T-cell (primary cell): Measurements from ENCODE around the gene SDK2. TPM values are rescaled to one million over a fixed set of nuclear protein-coding genes. Genes with fewer than 3 reads are reported as not detected.
"Not testable (repeated sequence)": the region's sequence is repeated elsewhere in the genome, so short reads cannot be mapped to it uniquely, and the experiment has no call there.

ENCODE experiments used
- ATAC-seq, 4 experiments: fragments of 200-7000 bp in 3 of 4; fragments of 150-1000 bp in 1 of 4; cut with Tn5 transposase; replicated peaks in 1 of 4; 1 replicate in 3 of 4; 2 replicates in 1 of 4; pipeline ENCODE4 v1.10.0; 2021; ENCODE audit warnings: moderate library complexity in 3 of 4, mild to moderate bottlenecking in 2 of 4, moderate number of reproducible peaks in 1 of 4
- CTCF ChIA-PET, 2 donors: fragments of 300-600 bp; sonication (Branson Sonifier 250); formaldehyde crosslinking; loops; one replicate each; lab custom pipeline; 2022; ENCODE audit warnings: antibody characterized with exemption in 2 of 2; lab: Charles Lee
- POLR2A ChIA-PET, 2 donors: fragments of 300-600 bp; sonication (Branson Sonifier 250); formaldehyde crosslinking; loops; one replicate each; lab custom pipeline; 2022; ENCODE audit warnings: antibody characterized with exemption in 2 of 2; lab: Charles Lee
- DNase-seq, 35 experiments: peaks; one replicate each; pipeline versions ENCODE4 v3.0.0 to v3.0.0-alpha.2; 2013 to 2023
- H3K27ac ChIP-seq: one replicate; pipeline ENCODE4 v1.5.1; 2013; ENCODE audit warnings: low read length
- H3K27me3 ChIP-seq, 2 experiments: replicated peaks in 1 of 2; 1 replicate in 1 of 2; 2 replicates in 1 of 2; pipeline versions ENCODE4 v1.6.1 to v1.7.0; 2013; ENCODE audit warnings: low read length in 1 of 2, mixed read lengths in 1 of 2; ENCODE audit not compliant: control insufficient read depth in 2 of 2, insufficient read depth in 2 of 2; ENCODE audit errors: extremely low read depth in 1 of 2
- H3K36me3 ChIP-seq, 2 donors: 1 replicate in 1 of 2; 2 replicates in 1 of 2; pipeline versions ENCODE4 v1.6.1 to v1.7.0; 2013; ENCODE audit warnings: low read length in 1 of 2; ENCODE audit not compliant: control insufficient read depth in 2 of 2, insufficient read depth in 1 of 2; ENCODE audit errors: extremely low read depth in 1 of 2
- H3K4me1 ChIP-seq, 2 experiments: 1 replicate in 1 of 2; 2 replicates in 1 of 2; pipeline versions ENCODE4 v1.6.1 to v1.7.0; 2013; ENCODE audit warnings: low read length in 2 of 2, mixed read lengths in 1 of 2; ENCODE audit not compliant: insufficient read depth in 2 of 2, control insufficient read depth in 1 of 2; ENCODE audit errors: extremely low read depth in 1 of 2
- H3K4me3 ChIP-seq, 2 donors: 1 replicate in 1 of 2; 2 replicates in 1 of 2; pipeline versions ENCODE4 v1.5.1 to v1.7.0; 2013; ENCODE audit warnings: mild to moderate bottlenecking in 2 of 2, low read length in 1 of 2, moderate library complexity in 1 of 2; ENCODE audit not compliant: control insufficient read depth in 1 of 2; ENCODE audit errors: extremely low read depth in 1 of 2
- H3K9me3 ChIP-seq: 2 replicates; pipeline ENCODE4 v1.7.0; 2013
- H3K27ac Mint-ChIP-seq, 2 donors: one replicate each; pipeline ENCODE4 v1.8.0; 2020 to 2021; ENCODE audit warnings: mild to moderate bottlenecking in 2 of 2, mixed read lengths in 2 of 2
- H3K27me3 Mint-ChIP-seq, 2 donors: one replicate each; pipeline ENCODE4 v1.8.0; 2021 to 2022; ENCODE audit warnings: mixed read lengths in 2 of 2
- H3K36me3 Mint-ChIP-seq: one replicate; pipeline ENCODE4 v1.8.0; 2021; ENCODE audit warnings: mixed read lengths
- H3K4me1 Mint-ChIP-seq, 3 donors: one replicate each; pipeline ENCODE4 v1.8.0; 2020 to 2022; ENCODE audit warnings: mixed read lengths in 3 of 3, mild to moderate bottlenecking in 1 of 3
- H3K4me3 Mint-ChIP-seq, 3 donors: one replicate each; pipeline ENCODE4 v1.8.0; 2020 to 2022; ENCODE audit warnings: mild to moderate bottlenecking in 3 of 3, mixed read lengths in 3 of 3, moderate library complexity in 3 of 3
- H3K9me3 Mint-ChIP-seq, 3 donors: one replicate each; pipeline ENCODE4 v1.8.0; 2020 to 2022; ENCODE audit warnings: mixed read lengths in 3 of 3
- WGBS: methylation state at CpG from one replicate; pipeline ENCODE4 v1.1.5; 2013; ENCODE audit warnings: missing lambda C conversion rate; ENCODE audit not compliant: insufficient coverage; 5-methylcytosine and 5-hydroxymethylcytosine counted together
- total RNA-seq, 35 experiments: library from RNA in 6 of 35; stranded (reverse) in 6 of 35; fragments of 120-200 nt in 1 of 35; gene quantifications; one replicate each; pipeline versions ENCODE4 v1.2.1 to v1.2.4 and lab custom pipeline; 2013 to 2026

The SDK2 gene
- total RNA-seq, 5 donors from 2014 or later (not counting 1 experiment from before 2014, with no cell fraction given), result 2.9 to 8.3 (median 4.8) TPM

- Histone ChIP-seq H3K27me3 (peaks cover 0 to 29% of the 10 kb centered on the region in 2 experiments), H3K36me3 (no peaks in the 10 kb centered on the region), H3K9me3 (no peaks in the 10 kb centered on the region), H3K4me1 (peaks cover 0 to 3% of the 10 kb centered on the region in 2 experiments), H3K4me3 (no peak overlapping the region), H3K27ac (no peak overlapping the region)
- POLR2A ChIA-PET, result no interaction called here
- Mint-ChIP-seq H3K4me3 (no peak overlapping the region), H3K4me1 (peaks cover 5 to 8% (median 7%) of the 10 kb centered on the region in 3 donors), H3K27ac (no peak overlapping the region), H3K27me3 (no peaks in the 10 kb centered on the region), H3K9me3 (no peaks in the 10 kb centered on the region), H3K36me3 (no peaks in the 10 kb centered on the region)
- WGBS, result 89% methylated on average over 4 of the region's 13 CpGs
- CTCF ChIA-PET, result no interaction called here
- ATAC-seq (no peak), DNase-seq (no peak)
These were observed 167.3 kb downstream of the SDK2 start for GRCh38 chr17:73476890-73477350.

GRCh38 chr17:73474370-73474988 is 169.8 kb downstream of the SDK2 start:
- Mint-ChIP-seq H3K4me1 (peaks cover 5 to 8% (median 7%) of the 10 kb centered on the region in 3 donors), H3K27me3 (no peaks in the 10 kb centered on the region), H3K27ac (no peak overlapping the region), H3K9me3 (no peaks in the 10 kb centered on the region), H3K36me3 (no peaks in the 10 kb centered on the region), H3K4me3 (no peak overlapping the region)
- DNase-seq (peak in 5 of 35 experiments; percentile 3 to 15 (median 7)), ATAC-seq (peak in 1 of 4 experiments; percentile 29)
- Histone ChIP-seq H3K9me3 (no peaks in the 10 kb centered on the region), H3K36me3 (no peaks in the 10 kb centered on the region), H3K4me1 (peaks cover 0 to 3% of the 10 kb centered on the region in 2 experiments), H3K4me3 (no peak overlapping the region), H3K27me3 (peaks cover 0 to 21% of the 10 kb centered on the region in 2 experiments), H3K27ac (no peak overlapping the region)
- ChIA-PET CTCF (interaction anchor here in 1 of 2 donors (0.5 kb wide), 1 partner anchor 480 kb away, joined by 3 read pairs; no protein-coding TSS in a partner anchor), POLR2A (no interaction called here)
- 62% methylated on average over 8 of the region's 12 CpGs for WGBS

- DNase-seq, H3K36me3 Mint-ChIP-seq, H3K4me3 Mint-ChIP-seq, POLR2A ChIA-PET, H3K4me1 ChIP-seq, H3K36me3 ChIP-seq, CTCF ChIA-PET, H3K27ac Mint-ChIP-seq, H3K4me1 Mint-ChIP-seq, ATAC-seq, H3K9me3 ChIP-seq, H3K4me3 ChIP-seq, H3K9me3 Mint-ChIP-seq, H3K27me3 Mint-ChIP-seq, H3K27ac ChIP-seq: not testable (repeated sequence)
- WGBS, result 66% methylated on average over 5 of the region's 8 CpGs
- H3K27me3 ChIP-seq, result peaks cover 0 to 23% of the 10 kb centered on the region in 2 experiments
These were observed 171.5 kb downstream of the SDK2 start for GRCh38 chr17:73472715-73473114.

GRCh38 chr17:73471924-73472323 is 172.3 kb downstream of the SDK2 start:
- H3K9me3 ChIP-seq, result no peaks in the 10 kb centered on the region
- Mint-ChIP-seq H3K9me3 (no peaks in the 10 kb centered on the region), H3K27me3 (no peaks in the 10 kb centered on the region), H3K4me3 (no peak overlapping the region), H3K4me1 (peaks cover 5 to 8% (median 7%) of the 10 kb centered on the region in 3 donors), H3K36me3 (no peaks in the 10 kb centered on the region), H3K27ac (no peak overlapping the region)
- ATAC-seq (no peak), DNase-seq (no peak)
- peaks cover 0 to 21% of the 10 kb centered on the region in 2 experiments for H3K27me3 ChIP-seq
- POLR2A ChIA-PET, result no interaction called here
- H3K4me3 ChIP-seq, result no peak overlapping the region
- peaks cover 0 to 6% of the 10 kb centered on the region in 2 experiments for H3K4me1 ChIP-seq
- CTCF ChIA-PET, result no interaction called here
- H3K36me3 ChIP-seq, result no peaks in the 10 kb centered on the region
- H3K27ac ChIP-seq, result no peak overlapping the region
- 81% methylated on average over 11 of the region's 12 CpGs for WGBS

GRCh38 chr17:73470316-73470826 is 173.9 kb downstream of the SDK2 start:
- Mint-ChIP-seq H3K4me1 (peaks cover 5 to 7% (median 7%) of the 10 kb centered on the region in 3 donors), H3K9me3 (no peaks in the 10 kb centered on the region), H3K36me3 (no peaks in the 10 kb centered on the region), H3K4me3 (no peak overlapping the region), H3K27me3 (no peaks in the 10 kb centered on the region), H3K27ac (no peak overlapping the region)
- DNase-seq (no peak), ATAC-seq (no peak)
- Histone ChIP-seq H3K4me3 (no peak overlapping the region), H3K27me3 (peaks cover 0 to 26% of the 10 kb centered on the region in 2 experiments), H3K36me3 (no peaks in the 10 kb centered on the region), H3K9me3 (no peaks in the 10 kb centered on the region), H3K27ac (no peak overlapping the region), H3K4me1 (peaks cover 0 to 9% of the 10 kb centered on the region in 2 experiments)
- CTCF ChIA-PET, result no interaction called here
- WGBS, result 90% methylated on average over 2 of the region's 7 CpGs
- POLR2A ChIA-PET, result no interaction called here

GRCh38 chr17:73469311-73469710 is 174.9 kb downstream of the SDK2 start:
- no peak overlapping the region for H3K4me3 Mint-ChIP-seq
- no peak for DNase-seq
- peaks cover 0 to 26% of the 10 kb centered on the region in 2 experiments for H3K27me3 ChIP-seq
- ChIA-PET POLR2A (no interaction called here), CTCF (no interaction called here)
- no peaks in the 10 kb centered on the region for H3K9me3 ChIP-seq
- H3K4me1 Mint-ChIP-seq, result peaks cover 0 to 8% (median 2%) of the 10 kb centered on the region in 3 donors
- H3K4me1 ChIP-seq, result peaks cover 0 to 5% of the 10 kb centered on the region in 2 experiments
- H3K36me3 ChIP-seq, result no peaks in the 10 kb centered on the region
- H3K27me3 Mint-ChIP-seq, result no peaks in the 10 kb centered on the region
- H3K36me3 Mint-ChIP-seq, result peaks cover 5% of the 10 kb centered on the region
- no peak overlapping the region for H3K27ac ChIP-seq
- no peak for ATAC-seq
- H3K27ac Mint-ChIP-seq, result no peak overlapping the region
- H3K9me3 Mint-ChIP-seq, result no peaks in the 10 kb centered on the region
- WGBS, result 80% methylated on average over 2 of the region's 4 CpGs
- no peak overlapping the region for H3K4me3 ChIP-seq
